GM20000 (cell line): ENCODE data around the gene ZNF20.
"Not testable (repeated sequence)": the region's sequence is repeated elsewhere in the genome, so short reads cannot be mapped to it uniquely, and the experiment has no call there.

Experiments used
- DNase-seq: peaks from one replicate; pipeline ENCODE4 v3.0.0; 2012; ENCODE audit warnings: low spot score
- TF ChIP-seq, protein P1 (sequence below): IDR thresholded peaks from 2 replicates; pipeline ENCODE4 v1.5.1; 2012; ENCODE audit warnings: mild to moderate bottlenecking, control low read depth; ENCODE audit errors: extremely low read depth, missing control alignments

Gene ZNF20

GRCh38 chr19:12111176-12111575 is 29.0 kb downstream of the ZNF20 start:
- TF ChIP-seq, protein P1, sequence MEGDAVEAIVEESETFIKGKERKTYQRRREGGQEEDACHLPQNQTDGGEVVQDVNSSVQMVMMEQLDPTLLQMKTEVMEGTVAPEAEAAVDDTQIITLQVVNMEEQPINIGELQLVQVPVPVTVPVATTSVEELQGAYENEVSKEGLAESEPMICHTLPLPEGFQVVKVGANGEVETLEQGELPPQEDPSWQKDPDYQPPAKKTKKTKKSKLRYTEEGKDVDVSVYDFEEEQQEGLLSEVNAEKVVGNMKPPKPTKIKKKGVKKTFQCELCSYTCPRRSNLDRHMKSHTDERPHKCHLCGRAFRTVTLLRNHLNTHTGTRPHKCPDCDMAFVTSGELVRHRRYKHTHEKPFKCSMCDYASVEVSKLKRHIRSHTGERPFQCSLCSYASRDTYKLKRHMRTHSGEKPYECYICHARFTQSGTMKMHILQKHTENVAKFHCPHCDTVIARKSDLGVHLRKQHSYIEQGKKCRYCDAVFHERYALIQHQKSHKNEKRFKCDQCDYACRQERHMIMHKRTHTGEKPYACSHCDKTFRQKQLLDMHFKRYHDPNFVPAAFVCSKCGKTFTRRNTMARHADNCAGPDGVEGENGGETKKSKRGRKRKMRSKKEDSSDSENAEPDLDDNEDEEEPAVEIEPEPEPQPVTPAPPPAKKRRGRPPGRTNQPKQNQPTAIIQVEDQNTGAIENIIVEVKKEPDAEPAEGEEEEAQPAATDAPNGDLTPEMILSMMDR, result no peak
- DNase-seq, result no peak

GRCh38 chr19:12103909-12104308 is 36.2 kb downstream of the ZNF20 start:
- not testable (repeated sequence) for DNase-seq

DNA sequence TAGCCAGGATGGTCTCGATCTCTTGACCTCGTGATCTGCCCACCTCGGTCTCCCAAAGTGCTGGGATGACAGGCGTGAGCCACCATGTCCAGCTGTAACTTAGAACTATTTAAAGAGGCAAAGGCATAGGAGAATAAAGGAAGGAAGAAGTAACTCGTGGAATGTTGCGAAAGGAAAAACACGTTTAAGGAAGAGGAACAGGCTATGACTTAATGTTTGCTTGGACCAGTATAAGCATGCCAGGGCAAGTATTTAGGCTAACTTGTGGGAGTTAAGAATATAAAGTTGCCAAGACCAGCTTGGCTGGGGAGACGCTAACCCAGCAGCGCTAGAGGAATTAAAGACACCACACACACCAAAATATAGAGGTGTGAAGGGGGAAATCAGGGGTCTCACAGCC is 42.1 kb downstream of the ZNF20 start:
- TF ChIP-seq, protein P1, result no peak
- DNase-seq, result no peak

- no peak for DNase-seq
- TF ChIP-seq, protein P1, result no peak
Observed at GRCh38 chr19:12095111-12095790, 44.9 kb downstream of the ZNF20 start.

DNA sequence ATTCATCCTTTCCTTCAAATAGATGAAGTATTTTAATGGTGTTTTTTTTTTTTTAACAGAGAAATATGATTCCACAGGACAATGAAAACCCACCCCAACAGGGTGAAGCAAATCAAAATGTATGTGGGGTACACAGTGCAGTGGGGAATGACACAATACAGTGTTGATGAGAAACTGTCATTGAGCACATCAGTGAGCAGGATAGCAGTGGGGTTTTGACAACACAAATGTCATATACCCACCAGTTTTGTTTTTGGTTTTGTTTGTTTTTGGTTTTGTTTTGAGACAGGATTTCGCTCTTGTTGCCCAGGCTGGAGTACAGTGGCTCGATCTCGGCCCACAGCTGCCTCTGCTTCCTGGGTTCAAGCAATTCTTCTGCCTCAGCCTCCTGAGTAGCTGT is 46.4 kb downstream of the ZNF20 start:
- DNase-seq, result peak; percentile 70
- TF ChIP-seq, protein P1, result no peak

GRCh38 chr19:12092956-12093355 is 47.2 kb downstream of the ZNF20 start:
- TF ChIP-seq, protein P1, result no peak
- DNase-seq, result no peak

GRCh38 chr19:12092065-12092867 is 47.9 kb downstream of the ZNF20 start:
- TF ChIP-seq, protein P1, result no peak
- DNase-seq, result peak; percentile 88
